GM12801 (cell line): ENCODE data around the gene OR14J1.

ENCODE experiments used
- CTCF ChIP-seq: IDR thresholded peaks from one replicate; pipeline ENCODE4 v1.5.1; 2011; ENCODE audit warnings: control low read depth; ENCODE audit not compliant: insufficient read length; ENCODE audit errors: extremely low read depth

OR14J1 gene

GRCh38 chr6:29301316-29301715, at the start of gene OR14J1:
TSS of gene OR14J1 (plus strand) at chr6:29301701. CDS start at chr6:29306690, 4,989 bp downstream.
- no peak for TF ChIP-seq CTCF

GRCh38 chr6:29251736-29252135, 49.8 kb upstream of the OR14J1 start:
- TF ChIP-seq CTCF: no peak

GRCh38 chr6:29255530-29255929, 46.0 kb upstream of the OR14J1 start:
- TF ChIP-seq CTCF: no peak

GRCh38 chr6:29259721-29260120, 41.8 kb upstream of the OR14J1 start:
- TF ChIP-seq CTCF: no peak

- TF ChIP-seq CTCF: no peak
Observed at GRCh38 chr6:29263001-29263400, 38.5 kb upstream of the OR14J1 start.

- TF ChIP-seq CTCF: no peak
Observed at GRCh38 chr6:29294499-29294914, 7.0 kb upstream of the OR14J1 start.

- no peak for TF ChIP-seq CTCF
Observed at GRCh38 chr6:29295181-29295585, 6.3 kb upstream of the OR14J1 start.

- no peak for TF ChIP-seq CTCF
Observed at GRCh38 chr6:29295623-29296022, 5.9 kb upstream of the OR14J1 start.
